Measurements from ENCODE around the gene GLRX3.

DNA sequence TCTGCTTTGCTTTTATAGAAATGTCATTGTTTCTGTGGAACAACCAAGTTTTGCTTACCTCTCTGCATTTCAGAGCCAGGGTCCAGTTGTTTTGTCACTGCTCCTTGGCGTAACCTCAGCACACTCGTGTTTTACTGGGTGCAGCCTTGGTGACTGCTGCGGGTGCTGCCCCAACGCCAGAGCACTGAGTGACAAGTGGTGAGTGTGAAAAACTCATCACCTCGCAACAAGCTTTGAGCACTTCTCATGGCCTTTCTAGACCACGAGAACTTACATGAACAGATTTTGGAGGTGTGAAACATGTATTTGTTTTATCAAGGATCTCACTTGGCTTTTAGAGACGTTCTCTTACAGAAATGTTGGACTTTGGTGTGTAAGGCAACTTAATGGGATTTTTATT lies 31.0 kb downstream of the GLRX3 start:
- TF ChIP-seq, protein P1, sequence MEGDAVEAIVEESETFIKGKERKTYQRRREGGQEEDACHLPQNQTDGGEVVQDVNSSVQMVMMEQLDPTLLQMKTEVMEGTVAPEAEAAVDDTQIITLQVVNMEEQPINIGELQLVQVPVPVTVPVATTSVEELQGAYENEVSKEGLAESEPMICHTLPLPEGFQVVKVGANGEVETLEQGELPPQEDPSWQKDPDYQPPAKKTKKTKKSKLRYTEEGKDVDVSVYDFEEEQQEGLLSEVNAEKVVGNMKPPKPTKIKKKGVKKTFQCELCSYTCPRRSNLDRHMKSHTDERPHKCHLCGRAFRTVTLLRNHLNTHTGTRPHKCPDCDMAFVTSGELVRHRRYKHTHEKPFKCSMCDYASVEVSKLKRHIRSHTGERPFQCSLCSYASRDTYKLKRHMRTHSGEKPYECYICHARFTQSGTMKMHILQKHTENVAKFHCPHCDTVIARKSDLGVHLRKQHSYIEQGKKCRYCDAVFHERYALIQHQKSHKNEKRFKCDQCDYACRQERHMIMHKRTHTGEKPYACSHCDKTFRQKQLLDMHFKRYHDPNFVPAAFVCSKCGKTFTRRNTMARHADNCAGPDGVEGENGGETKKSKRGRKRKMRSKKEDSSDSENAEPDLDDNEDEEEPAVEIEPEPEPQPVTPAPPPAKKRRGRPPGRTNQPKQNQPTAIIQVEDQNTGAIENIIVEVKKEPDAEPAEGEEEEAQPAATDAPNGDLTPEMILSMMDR (IDR thresholded peaks at IDR 0.05) = no peak
- no peak for TF ChIP-seq POLR2A (IDR thresholded peaks at IDR 0.05)

Data from tibial nerve (tissue), 3 donors.